Hepatocyte (in vitro differentiated cells): ENCODE data around the gene DHX15. TPM values are rescaled to one million over a fixed set of nuclear protein-coding genes. Genes with fewer than 3 reads are reported as not detected.

Source experiments
- DNase-seq: peaks from one replicate; pipeline ENCODE4 v3.0.0-alpha.2; 2016; ENCODE audit warnings: low spot score
- H2AFZ ChIP-seq: fragments of 200-600 bp; sonication (generic); 2 replicates; pipeline ENCODE4 v1.6.0; 2016; ENCODE audit warnings: antibody characterized with exemption, mild to moderate bottlenecking
- H3K27ac ChIP-seq: fragments of 200-600 bp; sonication (generic); 2 replicates; pipeline ENCODE4 v1.5.1; 2016; ENCODE audit warnings: mild to moderate bottlenecking
- H3K27me3 ChIP-seq: fragments of 200-600 bp; sonication (generic); 2 replicates; pipeline ENCODE4 v1.6.1; 2016
- H3K36me3 ChIP-seq: fragments of 200-600 bp; sonication (generic); replicated peaks from 2 replicates; pipeline ENCODE4 v1.5.1; 2016; ENCODE audit warnings: low read depth; ENCODE audit not compliant: insufficient read depth
- H3K4me1 ChIP-seq: fragments of 200-600 bp; sonication (generic); 2 replicates; pipeline ENCODE4 v1.5.1; 2016; ENCODE audit warnings: mild to moderate bottlenecking, moderate library complexity; ENCODE audit not compliant: insufficient read depth
- H3K4me2 ChIP-seq: fragments of 200-600 bp; sonication (generic); 2 replicates; pipeline ENCODE4 v1.6.0; 2016
- H3K4me3 ChIP-seq: fragments of 200-600 bp; sonication (generic); 2 replicates; pipeline ENCODE4 v1.5.1; 2016; ENCODE audit warnings: mild to moderate bottlenecking
- H3K79me2 ChIP-seq: fragments of 200-600 bp; sonication (generic); 2 replicates; pipeline ENCODE4 v1.6.0; 2017; ENCODE audit warnings: mild to moderate bottlenecking
- H3K9me2 ChIP-seq: fragments of 200-600 bp; sonication (generic); replicated peaks from 2 replicates; pipeline ENCODE4 v1.6.0; 2017; ENCODE audit warnings: mild to moderate bottlenecking; ENCODE audit not compliant: insufficient read depth
- H3K9me3 ChIP-seq: fragments of 200-600 bp; sonication (generic); 2 replicates; pipeline ENCODE4 v1.5.1; 2016; ENCODE audit warnings: low read depth, mild to moderate bottlenecking
- H4K20me1 ChIP-seq: fragments of 200-600 bp; sonication (generic); 2 replicates; pipeline ENCODE4 v1.6.0; 2016; ENCODE audit warnings: mild to moderate bottlenecking; ENCODE audit not compliant: insufficient read depth, poor library complexity, severe bottlenecking
- CTCF ChIP-seq: fragments of 200-600 bp; sonication (generic); IDR thresholded peaks from 2 replicates; pipeline ENCODE4 v1.5.1; 2016; ENCODE audit warnings: antibody characterized with exemption, mild to moderate bottlenecking; ENCODE audit not compliant: poor library complexity
- EZH2 ChIP-seq: fragments of 200-600 bp; sonication (generic); IDR thresholded peaks from 2 replicates; pipeline ENCODE4 v1.6.1; 2016; ENCODE audit warnings: antibody characterized with exemption, mild to moderate bottlenecking, borderline replicate concordance
- EZH2phosphoT487 ChIP-seq: fragments of 200-600 bp; sonication (generic); IDR thresholded peaks from one replicate; pipeline ENCODE4 v1.6.1; 2018; ENCODE audit warnings: antibody characterized with exemption, mild to moderate bottlenecking, low read depth, moderate library complexity; ENCODE audit not compliant: unreplicated experiment, severe bottlenecking
- WGBS: methylation state at CpG from one replicate; pipeline ENCODE4 v1.1.6; 2016; ENCODE audit warnings: low lambda C conversion rate; ENCODE audit errors: missing lambda C conversion rate; 5-methylcytosine and 5-hydroxymethylcytosine counted together
- polyA plus RNA-seq: library from polyadenylated mRNA; unstranded; fragments of >200 nt; fragmentation: Nextera tagmentation; extraction: Ambion mirVana; gene quantifications from 2 replicates; pipeline ENCODE4 v1.2.1, GENCODE V29; 2016
- total RNA-seq: library from RNA; depleted of rRNA; stranded (reverse); fragments of >200 nt; gene quantifications from 2 replicates; pipeline ENCODE4 v1.2.3, GENCODE V29; 2014

The DHX15 gene
- total and polyA plus RNA-seq, 2 experiments from 2014 or later = 88.4 to 188 TPM

- TF ChIP-seq EZH2phosphoT487 = no peak
- TF ChIP-seq CTCF = no peak
- no peak for TF ChIP-seq EZH2
- Histone ChIP-seq H3K4me1 (no peaks in the 10 kb centered on the region), H4K20me1 (peaks cover 49% of the 10 kb centered on the region), H3K9me2 (no peaks in the 10 kb centered on the region), H3K36me3 (no peaks in the 10 kb centered on the region), H3K4me3 (no peak overlapping the region), H3K4me2 (no peak overlapping the region), H3K79me2 (peaks cover 93% of the 10 kb centered on the region), H2AFZ (no peak overlapping the region), H3K27ac (no peak overlapping the region), H3K27me3 (no peaks in the 10 kb centered on the region), H3K9me3 (no peaks in the 10 kb centered on the region)
- DNase-seq = no peak
- WGBS = 89% methylated on average over 4 of the region's 4 CpGs
These were observed 40.0 kb downstream of the DHX15 start for GRCh38 chr4:24544208-24544988.

- Histone ChIP-seq H4K20me1 (peaks cover 32% of the 10 kb centered on the region), H3K9me3 (no peaks in the 10 kb centered on the region), H3K9me2 (no peaks in the 10 kb centered on the region), H3K79me2 (peaks cover 79% of the 10 kb centered on the region), H3K4me3 (no peak overlapping the region), H3K4me1 (no peaks in the 10 kb centered on the region), H3K36me3 (no peaks in the 10 kb centered on the region), H3K27ac (no peak overlapping the region), H3K27me3 (no peaks in the 10 kb centered on the region), H2AFZ (no peak overlapping the region), H3K4me2 (no peak overlapping the region)
- 89% methylated on average over 7 of the region's 7 CpGs for WGBS
- no peak for DNase-seq
- no peak for TF ChIP-seq EZH2phosphoT487
- no peak for TF ChIP-seq CTCF
- TF ChIP-seq EZH2 = no peak
These were observed 47.3 kb downstream of the DHX15 start for GRCh38 chr4:24537025-24537424.

- no peaks in the 10 kb centered on the region for H3K9me3 ChIP-seq
- H3K9me2 ChIP-seq = no peaks in the 10 kb centered on the region
- H3K4me3 ChIP-seq = no peak overlapping the region
- DNase-seq = no peak
- H3K36me3 ChIP-seq = no peaks in the 10 kb centered on the region
- H3K4me1 ChIP-seq = no peaks in the 10 kb centered on the region
- 91% methylated on average over 3 of the region's 3 CpGs for WGBS
- H3K4me2 ChIP-seq = no peak overlapping the region
- peaks cover 29% of the 10 kb centered on the region for H4K20me1 ChIP-seq
- H2AFZ ChIP-seq = no peak overlapping the region
- H3K27me3 ChIP-seq = no peaks in the 10 kb centered on the region
- H3K79me2 ChIP-seq = peaks cover 72% of the 10 kb centered on the region
- H3K27ac ChIP-seq = no peak overlapping the region
- TF ChIP-seq CTCF (no peak), EZH2 (no peak), EZH2phosphoT487 (no peak)
These were observed 49.0 kb downstream of the DHX15 start for GRCh38 chr4:24535399-24535798.
